Liver (tissue), 4 donors: ENCODE data around the gene ORMDL3. TPM values are rescaled to one million over a fixed set of nuclear protein-coding genes. Genes with fewer than 3 reads are reported as not detected.

Experiments
- polyA plus RNA-seq, 2 donors: library from polyadenylated mRNA; stranded (reverse) in 1 of 2; unstranded in 1 of 2; fragments of 200-250 nt in 1 of 2; fragments of >200 nt in 1 of 2; fragmentation: Nextera tagmentation in 1 of 2; extraction: Ambion mirVana in 1 of 2; gene quantifications; one replicate each; pipeline versions ENCODE4 v1.2.1 to v1.2.3, GENCODE V29; 2013 to 2015
- total RNA-seq, 2 donors: library from RNA; depleted of rRNA; stranded (reverse); fragments of >200 nt; gene quantifications; one replicate each; pipeline ENCODE4 v1.2.3, GENCODE V29; 2014
- donor health status: healthy.
- donor health status: healthy.
- donor health status: healthy.

Gene ORMDL3
- total and polyA plus RNA-seq, 4 donors = 71.0 to 141 (median 125) TPM

Other genes with a start within 250 kb of the ORMDL3 start
- 10 to 100 TPM in 1 of 2 donors, 1 to 10 TPM in 1; 7.9 to 19.5 TPM for gene PGAP3, start 239.5 kb downstream of the ORMDL3 start, total RNA-seq
- gene PGAP3, start 239.5 kb downstream of the ORMDL3 start, polyA plus RNA-seq = 10 to 100 TPM; 13.3 to 14.6 TPM
- gene ERBB2, start 227.5 kb downstream of the ORMDL3 start, total RNA-seq = 10 to 100 TPM; 21.0 to 28.8 TPM
- 10 to 100 TPM in 1 of 2 donors, 1 to 10 TPM in 1; 4.7 to 10.5 TPM for gene ERBB2, start 227.5 kb downstream of the ORMDL3 start, polyA plus RNA-seq
- 10 to 100 TPM; 11.1 to 13.4 TPM for gene MIEN1, start 197.1 kb downstream of the ORMDL3 start, total RNA-seq
- gene MIEN1, start 197.1 kb downstream of the ORMDL3 start, polyA plus RNA-seq = 10 to 100 TPM; 44.6 to 99.0 TPM
- gene GRB7, start 189.7 kb downstream of the ORMDL3 start, total RNA-seq = 1 to 10 TPM; 1.9 to 3.0 TPM
- gene GRB7, start 189.7 kb downstream of the ORMDL3 start, polyA plus RNA-seq = 1 to 10 TPM; 1.9 to 6.8 TPM
- 1 to 10 TPM; 1.3 to 2.3 TPM for gene IKZF3, start 63.3 kb downstream of the ORMDL3 start, total RNA-seq
- under 1 TPM; 0.32 to 0.36 TPM for gene IKZF3, start 63.3 kb downstream of the ORMDL3 start, polyA plus RNA-seq
- gene ZPBP2, start 59.4 kb downstream of the ORMDL3 start, total RNA-seq = not detected
- not detected for gene ZPBP2, start 59.4 kb downstream of the ORMDL3 start, polyA plus RNA-seq
- gene GSDMB, start 9.0 kb downstream of the ORMDL3 start, total RNA-seq = 10 to 100 TPM; 10.3 to 35.1 TPM
- gene GSDMB, start 9.0 kb downstream of the ORMDL3 start, polyA plus RNA-seq = 1 to 10 TPM; 4.2 to 7.9 TPM
- gene LRRC3C, start 131 bp upstream of the ORMDL3 start, total RNA-seq = under 1 TPM in 1 of 2 donors, not detected in 1; 0.17 TPM
- under 1 TPM; 0.08 to 0.24 TPM for gene LRRC3C, start 131 bp upstream of the ORMDL3 start, polyA plus RNA-seq
- gene GSDMA, start 35.4 kb upstream of the ORMDL3 start, total RNA-seq = under 1 TPM; 0.08 to 0.23 TPM
- under 1 TPM; 0.06 to 0.18 TPM for gene GSDMA, start 35.4 kb upstream of the ORMDL3 start, polyA plus RNA-seq
- gene PSMD3, start 53.2 kb upstream of the ORMDL3 start, total RNA-seq = 10 to 100 TPM; 62.3 to 80.7 TPM
- 10 to 100 TPM; 30.7 to 70.4 TPM for gene PSMD3, start 53.2 kb upstream of the ORMDL3 start, polyA plus RNA-seq
- not detected for gene CSF3, start 87.8 kb upstream of the ORMDL3 start, total RNA-seq
- not detected for gene CSF3, start 87.8 kb upstream of the ORMDL3 start, polyA plus RNA-seq
- 10 to 100 TPM; 31.0 to 37.1 TPM for gene MED24, start 126.8 kb upstream of the ORMDL3 start, total RNA-seq
- 10 to 100 TPM; 19.2 to 27.2 TPM for gene MED24, start 126.8 kb upstream of the ORMDL3 start, polyA plus RNA-seq
- gene THRA, start 135.4 kb upstream of the ORMDL3 start, total RNA-seq = 10 to 100 TPM in 1 of 2 donors, 1 to 10 TPM in 1; 8.5 to 10.3 TPM
- 1 to 10 TPM; 3.2 to 6.3 TPM for gene THRA, start 135.4 kb upstream of the ORMDL3 start, polyA plus RNA-seq
- 1 to 10 TPM in 1 of 2 donors, under 1 TPM in 1; 0.84 to 2.3 TPM for gene NR1D1, start 173.0 kb upstream of the ORMDL3 start, total RNA-seq
- gene NR1D1, start 173.0 kb upstream of the ORMDL3 start, polyA plus RNA-seq = 10 to 100 TPM in 1 of 2 donors, 1 to 10 TPM in 1; 8.8 to 13.7 TPM
- gene MSL1, start 194.4 kb upstream of the ORMDL3 start, total RNA-seq = 10 to 100 TPM; 24.0 to 43.7 TPM
- gene MSL1, start 194.4 kb upstream of the ORMDL3 start, polyA plus RNA-seq = 10 to 100 TPM in 1 of 2 donors, 1 to 10 TPM in 1; 7.9 to 23.1 TPM
- gene CASC3, start 212.9 kb upstream of the ORMDL3 start, total RNA-seq = 10 to 100 TPM; 17.1 to 17.9 TPM
- gene CASC3, start 212.9 kb upstream of the ORMDL3 start, polyA plus RNA-seq = 10 to 100 TPM; 11.4 to 12.9 TPM
- 1 to 10 TPM; 1.9 to 3.2 TPM for gene RAPGEFL1, start 249.9 kb upstream of the ORMDL3 start, total RNA-seq
- under 1 TPM; 0.82 to 0.98 TPM for gene RAPGEFL1, start 249.9 kb upstream of the ORMDL3 start, polyA plus RNA-seq